OCI-LY7 (cell line): ENCODE measurements around the gene UBE2D1. TPM values are rescaled to one million over a fixed set of nuclear protein-coding genes. Genes with fewer than 3 reads are reported as not detected.

Experiments
- BruUV-seq: library from RNA; stranded (reverse); fragments of 400-500 nt; replicated peaks from 2 replicates; lab custom pipeline; 2021; lab: Mats Ljungman, UMichigan
- CTCF ChIA-PET: fragments of 300-600 bp; sonication (Branson Sonifier 250); formaldehyde crosslinking; loops from one replicate; lab custom pipeline; 2022; ENCODE audit warnings: antibody characterized with exemption; ENCODE audit not compliant: unreplicated experiment; lab: Charles Lee
- POLR2A ChIA-PET: fragments of 300-600 bp; sonication (Branson Sonifier 250); formaldehyde crosslinking; loops from one replicate; lab custom pipeline; 2022; ENCODE audit warnings: antibody characterized with exemption; lab: Charles Lee
- DNase-seq: peaks from one replicate; pipeline ENCODE4 v3.0.0-alpha.2; 2015; ENCODE audit warnings: low spot score
- H2AFZ ChIP-seq: fragments of 200-600 bp; sonication (generic), shearing (Covaris generic); 2 replicates; pipeline ENCODE4 v1.6.1; 2014; ENCODE audit warnings: mild to moderate bottlenecking, antibody characterized with exemption, low read length, moderate library complexity
- H3K27ac ChIP-seq: fragments of 200-600 bp; sonication (generic); 2 replicates; pipeline ENCODE4 v1.5.1; 2014; ENCODE audit warnings: mixed run types, low read depth, mild to moderate bottlenecking, moderate library complexity, low read length, inconsistent platforms; ENCODE audit not compliant: poor library complexity, severe bottlenecking
- H3K36me3 ChIP-seq: fragments of 200-600 bp; sonication (generic); 2 replicates; pipeline ENCODE4 v1.6.1; 2014; ENCODE audit warnings: mild to moderate bottlenecking, antibody characterized with exemption, low read length, moderate library complexity, mixed read lengths; ENCODE audit not compliant: insufficient read depth
- H3K4me1 ChIP-seq: fragments of 200-600 bp; sonication (generic); 2 replicates; pipeline ENCODE4 v1.5.1; 2014; ENCODE audit warnings: mild to moderate bottlenecking, low read length; ENCODE audit not compliant: insufficient read depth, poor library complexity, severe bottlenecking
- H3K4me2 ChIP-seq: fragments of 200-600 bp; sonication (generic); 2 replicates; pipeline ENCODE4 v1.6.1; 2014; ENCODE audit warnings: mild to moderate bottlenecking, low read length
- H3K4me3 ChIP-seq: fragments of 200-600 bp; sonication (generic); 2 replicates; pipeline ENCODE4 v1.5.1; 2014; ENCODE audit warnings: mild to moderate bottlenecking, low read depth, low read length; ENCODE audit not compliant: poor library complexity, severe bottlenecking
- H3K79me2 ChIP-seq: fragments of 200-600 bp; sonication (generic); 2 replicates; pipeline ENCODE4 v1.6.1; 2016; ENCODE audit warnings: low read depth, mild to moderate bottlenecking, low read length, moderate library complexity, mixed read lengths; ENCODE audit not compliant: insufficient read depth
- H3K9me2 ChIP-seq: fragments of 200-600 bp; sonication (generic); 2 replicates; pipeline ENCODE4 v1.6.1; 2016; ENCODE audit warnings: mild to moderate bottlenecking, low read length, mixed read lengths; ENCODE audit not compliant: insufficient read depth
- H3K9me3 ChIP-seq: fragments of 200-600 bp; sonication (generic); 2 replicates; pipeline ENCODE4 v1.6.1; 2014; ENCODE audit warnings: mild to moderate bottlenecking, mixed run types, low read length, mixed read lengths
- H4K20me1 ChIP-seq: fragments of 200-600 bp; sonication (generic); 2 replicates; pipeline ENCODE4 v1.6.1; 2014; ENCODE audit warnings: mild to moderate bottlenecking, antibody characterized with exemption, low read length, moderate library complexity, mixed read lengths; ENCODE audit not compliant: insufficient read depth
- CTCF ChIP-seq: fragments of 200-600 bp; sonication (generic); conservative IDR thresholded peaks from 2 replicates; pipeline ENCODE4 v1.5.1; 2014; ENCODE audit warnings: mild to moderate bottlenecking, antibody characterized with exemption, low read length, moderate library complexity, mixed read lengths
- EZH2phosphoT487 ChIP-seq: fragments of 200-600 bp; sonication (generic); IDR thresholded peaks from 2 replicates; pipeline ENCODE4 v1.6.1; 2018; ENCODE audit warnings: low read depth, borderline replicate concordance, mild to moderate bottlenecking, mixed run types, antibody characterized with exemption, low read length, moderate library complexity, mixed read lengths
- intact Hi-C: fragments of 100-400 bp; cut with micrococcal nuclease; formaldehyde crosslinking; loops from one replicate; pipeline ENCODE4 v1.10.0; 2022; ENCODE audit not compliant: unreplicated experiment
- total RNA-seq, 2 experiments: library from RNA; depleted of rRNA in 1 of 2; stranded (reverse); fragments of >200 nt in 1 of 2; shearing (Covaris generic) in 1 of 2; gene quantifications; 2 replicates each; pipeline ENCODE4 v1.2.3, GENCODE V29; 2014 to 2022

The UBE2D1 gene
- total RNA-seq, 2 experiments from 2014 or later = 6.8 to 10.0 TPM

- Histone ChIP-seq H3K4me2 (no peak overlapping the region), H2AFZ (no peak overlapping the region), H3K4me1 (peaks cover 17% of the 10 kb centered on the region), H4K20me1 (peaks cover 40% of the 10 kb centered on the region), H3K9me2 (no peaks in the 10 kb centered on the region), H3K27ac (no peak overlapping the region), H3K4me3 (no peak overlapping the region), H3K36me3 (peaks cover 82% of the 10 kb centered on the region), H3K79me2 (peaks cover 56% of the 10 kb centered on the region), H3K9me3 (no peaks in the 10 kb centered on the region)
- ChIA-PET POLR2A (interaction anchor here (0.5 to 1.0 kb wide), 3 partner anchors 9 to 99 kb away, joined by 3 read pairs; no protein-coding TSS in a partner anchor), CTCF (no interaction called here)
- no peak for DNase-seq
- intact Hi-C loops = loop anchor here (10.0 kb wide), 2 partner anchors 214 to 1846 kb away; no protein-coding TSS in a partner anchor
- TF ChIP-seq EZH2phosphoT487 = no peak
- no peak for TF ChIP-seq CTCF
- no TSS peak for BruUV-seq
Measured at GRCh38 chr10:58389024-58389423, 54.2 kb downstream of the UBE2D1 start.

GRCh38 chr10:58393317-58393716 is 58.5 kb downstream of the UBE2D1 start:
- Histone ChIP-seq H3K9me2 (no peaks in the 10 kb centered on the region), H3K4me3 (no peak overlapping the region), H3K27ac (no peak overlapping the region), H3K9me3 (no peaks in the 10 kb centered on the region), H3K36me3 (peaks cover 99% of the 10 kb centered on the region), H4K20me1 (peaks cover 15% of the 10 kb centered on the region), H2AFZ (no peak overlapping the region), H3K4me1 (no peaks in the 10 kb centered on the region), H3K4me2 (no peak overlapping the region), H3K79me2 (peaks cover 25% of the 10 kb centered on the region; the same call in 1 of the 2 replicates)
- POLR2A ChIA-PET = interaction anchor here (0.9 to 1.5 kb wide), 2 partner anchors 9 to 103 kb away, joined by 3 to 4 read pairs; no protein-coding TSS in a partner anchor
- intact Hi-C loops = no loop called here
- TF ChIP-seq CTCF (no peak), EZH2phosphoT487 (no peak)
- CTCF ChIA-PET = no interaction called here
- BruUV-seq = no TSS peak
- no peak for DNase-seq

DNA sequence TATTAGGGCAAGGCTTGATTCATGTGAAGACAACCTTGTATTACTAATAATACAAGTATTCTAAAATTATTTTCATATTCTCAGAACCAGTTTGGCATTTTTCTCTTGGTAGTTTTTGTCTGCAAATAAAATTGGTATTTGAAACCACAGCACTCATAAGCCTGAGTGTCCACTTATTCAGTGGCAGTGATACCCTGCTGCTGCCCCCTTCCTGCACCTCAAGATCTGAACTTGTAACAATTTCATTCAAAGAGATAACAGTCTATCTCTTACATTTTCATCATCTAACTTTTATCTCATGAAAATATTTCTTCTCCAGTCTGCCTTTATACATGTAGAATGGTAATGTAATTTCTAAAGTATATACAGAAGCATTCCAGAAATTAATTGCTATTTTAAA is 59.7 kb downstream of the UBE2D1 start:
- Histone ChIP-seq H3K79me2 (peaks cover 15% of the 10 kb centered on the region; the same call in 1 of the 2 replicates), H2AFZ (no peak overlapping the region), H3K9me3 (no peaks in the 10 kb centered on the region), H3K27ac (no peak overlapping the region), H3K9me2 (no peaks in the 10 kb centered on the region), H3K4me2 (no peak overlapping the region), H3K36me3 (peaks cover 98% of the 10 kb centered on the region), H3K4me1 (no peaks in the 10 kb centered on the region), H3K4me3 (no peak overlapping the region), H4K20me1 (peaks cover 9% of the 10 kb centered on the region; the same call in 1 of the 2 replicates)
- CTCF ChIA-PET = no interaction called here
- intact Hi-C loops = no loop called here
- POLR2A ChIA-PET = interaction anchor here (0.8 to 1.5 kb wide), 2 partner anchors 10 to 104 kb away, joined by 3 to 4 read pairs; no protein-coding TSS in a partner anchor
- BruUV-seq = no TSS peak
- DNase-seq = no peak
- TF ChIP-seq CTCF (no peak), EZH2phosphoT487 (no peak)
